T-cell (primary cell): ENCODE measurements around the gene PNPLA7. TPM values are rescaled to one million over a fixed set of nuclear protein-coding genes. Genes with fewer than 3 reads are reported as not detected.

Experiments used
- ATAC-seq, 4 experiments: fragments of 200-7000 bp in 3 of 4; fragments of 150-1000 bp in 1 of 4; cut with Tn5 transposase; replicated peaks in 1 of 4; 1 replicate in 3 of 4; 2 replicates in 1 of 4; pipeline ENCODE4 v1.10.0; 2021; ENCODE audit warnings: moderate library complexity in 3 of 4, mild to moderate bottlenecking in 2 of 4, moderate number of reproducible peaks in 1 of 4
- CTCF ChIA-PET, 2 donors: fragments of 300-600 bp; sonication (Branson Sonifier 250); formaldehyde crosslinking; loops; one replicate each; lab custom pipeline; 2022; ENCODE audit warnings: antibody characterized with exemption in 2 of 2; lab: Charles Lee
- POLR2A ChIA-PET, 2 donors: fragments of 300-600 bp; sonication (Branson Sonifier 250); formaldehyde crosslinking; loops; one replicate each; lab custom pipeline; 2022; ENCODE audit warnings: antibody characterized with exemption in 2 of 2; lab: Charles Lee
- DNase-seq, 35 experiments: peaks; one replicate each; pipeline versions ENCODE4 v3.0.0 to v3.0.0-alpha.2; 2013 to 2023
- H3K27ac ChIP-seq: one replicate; pipeline ENCODE4 v1.5.1; 2013; ENCODE audit warnings: low read length
- H3K27me3 ChIP-seq, 2 experiments: replicated peaks in 1 of 2; 1 replicate in 1 of 2; 2 replicates in 1 of 2; pipeline versions ENCODE4 v1.6.1 to v1.7.0; 2013; ENCODE audit warnings: low read length in 1 of 2, mixed read lengths in 1 of 2; ENCODE audit not compliant: control insufficient read depth in 2 of 2, insufficient read depth in 2 of 2; ENCODE audit errors: extremely low read depth in 1 of 2
- H3K36me3 ChIP-seq, 2 donors: 1 replicate in 1 of 2; 2 replicates in 1 of 2; pipeline versions ENCODE4 v1.6.1 to v1.7.0; 2013; ENCODE audit warnings: low read length in 1 of 2; ENCODE audit not compliant: control insufficient read depth in 2 of 2, insufficient read depth in 1 of 2; ENCODE audit errors: extremely low read depth in 1 of 2
- H3K4me1 ChIP-seq, 2 experiments: 1 replicate in 1 of 2; 2 replicates in 1 of 2; pipeline versions ENCODE4 v1.6.1 to v1.7.0; 2013; ENCODE audit warnings: low read length in 2 of 2, mixed read lengths in 1 of 2; ENCODE audit not compliant: insufficient read depth in 2 of 2, control insufficient read depth in 1 of 2; ENCODE audit errors: extremely low read depth in 1 of 2
- H3K4me3 ChIP-seq, 2 donors: 1 replicate in 1 of 2; 2 replicates in 1 of 2; pipeline versions ENCODE4 v1.5.1 to v1.7.0; 2013; ENCODE audit warnings: mild to moderate bottlenecking in 2 of 2, low read length in 1 of 2, moderate library complexity in 1 of 2; ENCODE audit not compliant: control insufficient read depth in 1 of 2; ENCODE audit errors: extremely low read depth in 1 of 2
- H3K9me3 ChIP-seq: 2 replicates; pipeline ENCODE4 v1.7.0; 2013
- H3K27ac Mint-ChIP-seq, 2 donors: one replicate each; pipeline ENCODE4 v1.8.0; 2020 to 2021; ENCODE audit warnings: mild to moderate bottlenecking in 2 of 2, mixed read lengths in 2 of 2
- H3K27me3 Mint-ChIP-seq, 2 donors: one replicate each; pipeline ENCODE4 v1.8.0; 2021 to 2022; ENCODE audit warnings: mixed read lengths in 2 of 2
- H3K36me3 Mint-ChIP-seq: one replicate; pipeline ENCODE4 v1.8.0; 2021; ENCODE audit warnings: mixed read lengths
- H3K4me1 Mint-ChIP-seq, 3 donors: one replicate each; pipeline ENCODE4 v1.8.0; 2020 to 2022; ENCODE audit warnings: mixed read lengths in 3 of 3, mild to moderate bottlenecking in 1 of 3
- H3K4me3 Mint-ChIP-seq, 3 donors: one replicate each; pipeline ENCODE4 v1.8.0; 2020 to 2022; ENCODE audit warnings: mild to moderate bottlenecking in 3 of 3, mixed read lengths in 3 of 3, moderate library complexity in 3 of 3
- H3K9me3 Mint-ChIP-seq, 3 donors: one replicate each; pipeline ENCODE4 v1.8.0; 2020 to 2022; ENCODE audit warnings: mixed read lengths in 3 of 3
- WGBS: methylation state at CpG from one replicate; pipeline ENCODE4 v1.1.5; 2013; ENCODE audit warnings: missing lambda C conversion rate; ENCODE audit not compliant: insufficient coverage; 5-methylcytosine and 5-hydroxymethylcytosine counted together
- total RNA-seq, 35 experiments: library from RNA in 6 of 35; stranded (reverse) in 6 of 35; fragments of 120-200 nt in 1 of 35; gene quantifications; one replicate each; pipeline versions ENCODE4 v1.2.1 to v1.2.4 and lab custom pipeline; 2013 to 2026

PNPLA7 gene
- total RNA-seq, 5 donors from 2014 or later (not counting 1 experiment from before 2014, with no cell fraction given), result 11.7 to 20.0 (median 15.6) TPM

DNA sequence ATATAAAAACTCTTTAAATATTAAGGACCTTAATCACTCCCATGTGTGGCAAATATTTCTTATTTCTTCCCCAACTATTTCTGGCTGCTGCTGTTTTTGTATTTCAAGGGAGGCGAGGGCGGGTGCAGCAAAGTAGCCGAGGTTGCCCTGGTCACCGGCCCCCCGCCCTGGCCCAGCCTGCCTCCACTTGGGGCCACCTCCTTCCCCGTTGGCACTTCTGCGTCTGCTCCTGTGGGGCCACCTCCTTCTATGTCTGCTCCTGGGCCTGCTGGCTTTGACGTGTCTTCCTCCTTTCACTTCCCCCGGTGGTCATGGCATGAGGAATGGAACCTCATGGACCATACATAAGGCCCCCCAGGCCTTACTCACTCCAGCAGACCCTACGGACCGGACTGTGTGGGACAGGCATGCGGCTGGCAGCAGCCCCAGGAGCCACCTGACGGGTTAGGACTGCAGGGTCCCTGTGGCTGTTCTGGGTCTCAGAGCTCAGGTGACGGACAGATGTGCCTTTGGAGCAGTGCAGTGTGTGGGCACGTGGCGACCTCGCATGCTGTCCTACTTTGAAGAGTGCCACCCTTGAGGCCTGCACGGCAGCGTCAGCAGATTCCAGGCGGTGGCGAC is 103.2 kb downstream of the PNPLA7 start:
- Mint-ChIP-seq H3K27me3 (peaks cover 2 to 7% of the 10 kb centered on the region in 2 donors), H3K36me3 (no peaks in the 10 kb centered on the region), H3K4me1 (peaks cover 17 to 37% (median 36%) of the 10 kb centered on the region in 3 donors), H3K9me3 (no peaks in the 10 kb centered on the region), H3K27ac (peak overlapping the region; percentile 12 to 20), H3K4me3 (no peak overlapping the region)
- CTCF ChIA-PET, result interaction anchor here (0.5 to 0.6 kb wide), 2 partner anchors 9 to 130 kb away, joined by 3 to 4 read pairs; no protein-coding TSS in a partner anchor
- no peak for ATAC-seq
- no peak overlapping the region for H3K27ac ChIP-seq
- H3K4me3 ChIP-seq, result no peak overlapping the region
- WGBS, result 70% methylated on average over 21 of the region's 21 CpGs
- peaks cover 0 to 23% of the 10 kb centered on the region in 2 experiments for H3K27me3 ChIP-seq
- H3K9me3 ChIP-seq, result no peaks in the 10 kb centered on the region
- POLR2A ChIA-PET, result no interaction called here
- no peaks in the 10 kb centered on the region for H3K36me3 ChIP-seq
- no peak for DNase-seq
- peaks cover 5 to 51% of the 10 kb centered on the region in 2 experiments for H3K4me1 ChIP-seq

DNA sequence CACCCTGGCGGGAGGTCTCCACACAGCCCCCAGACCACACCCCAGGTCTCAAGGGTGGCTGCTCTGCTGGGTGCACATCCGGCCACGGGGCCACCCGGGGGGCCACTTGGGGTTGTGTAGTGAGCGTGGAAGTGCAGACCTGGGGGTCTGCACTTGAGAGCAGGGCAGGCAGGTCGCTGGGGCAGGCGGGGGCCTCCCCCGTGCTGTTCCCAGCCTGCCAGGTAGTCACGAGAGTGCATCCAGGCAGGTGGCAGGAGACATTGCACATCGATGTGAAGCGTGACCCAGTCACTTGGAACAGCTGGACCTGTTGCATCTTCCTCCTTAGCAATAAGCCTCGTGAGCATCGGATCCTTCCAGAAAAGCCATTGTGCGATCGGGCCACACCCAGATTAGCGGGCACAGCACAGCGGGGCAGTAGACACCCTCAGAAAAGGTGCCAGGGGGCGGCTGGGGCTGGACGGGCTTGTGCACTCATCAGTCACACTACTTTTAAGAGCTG is 104.2 kb downstream of the PNPLA7 start:
- DNase-seq (no peak), ATAC-seq (no peak)
- no peak overlapping the region for H3K27ac ChIP-seq
- no peaks in the 10 kb centered on the region for H3K9me3 ChIP-seq
- H3K4me1 Mint-ChIP-seq, result peaks cover 19 to 35% (median 33%) of the 10 kb centered on the region in 3 donors
- no peak overlapping the region for H3K27ac Mint-ChIP-seq
- POLR2A ChIA-PET, result no interaction called here
- peaks cover 5 to 9% of the 10 kb centered on the region in 2 donors for H3K27me3 Mint-ChIP-seq
- H3K36me3 Mint-ChIP-seq, result no peaks in the 10 kb centered on the region
- H3K36me3 ChIP-seq, result no peaks in the 10 kb centered on the region
- H3K27me3 ChIP-seq, result peaks cover 0 to 29% of the 10 kb centered on the region in 2 experiments
- no peaks in the 10 kb centered on the region for H3K9me3 Mint-ChIP-seq
- H3K4me1 ChIP-seq, result peaks cover 5 to 50% of the 10 kb centered on the region in 2 experiments
- H3K4me3 ChIP-seq, result no peak overlapping the region
- H3K4me3 Mint-ChIP-seq, result no peak overlapping the region
- WGBS, result 75% methylated on average over 10 of the region's 19 CpGs
- CTCF ChIA-PET, result interaction anchor here in 1 of 2 donors (0.6 kb wide), 1 partner anchor 131 kb away, joined by 3 read pairs; no protein-coding TSS in a partner anchor

- no peak overlapping the region for H3K27ac ChIP-seq
- CTCF ChIA-PET, result no interaction called here
- H3K27me3 ChIP-seq, result peaks cover 0 to 29% of the 10 kb centered on the region in 2 experiments
- peak; percentile 54 to 90 (median 76) for DNase-seq
- ATAC-seq, result peak; percentile 47 to 81 (median 75)
- H3K4me3 Mint-ChIP-seq, result no peak overlapping the region
- no peaks in the 10 kb centered on the region for H3K9me3 Mint-ChIP-seq
- WGBS, result 52% methylated on average over 7 of the region's 14 CpGs
- no peaks in the 10 kb centered on the region for H3K9me3 ChIP-seq
- H3K36me3 ChIP-seq, result no peaks in the 10 kb centered on the region
- H3K4me1 Mint-ChIP-seq, result peaks cover 19 to 31% (median 29%) of the 10 kb centered on the region in 3 donors
- POLR2A ChIA-PET, result no interaction called here
- peaks cover 5 to 9% of the 10 kb centered on the region in 2 donors for H3K27me3 Mint-ChIP-seq
- peaks cover 3 to 44% of the 10 kb centered on the region in 2 experiments for H3K4me1 ChIP-seq
- peak overlapping the region in 1 of 2 donors; percentile 79 for H3K27ac Mint-ChIP-seq
- no peaks in the 10 kb centered on the region for H3K36me3 Mint-ChIP-seq
- H3K4me3 ChIP-seq, result no peak overlapping the region
Observed at GRCh38 chr9:137445275-137445807, 104.9 kb downstream of the PNPLA7 start.

DNA sequence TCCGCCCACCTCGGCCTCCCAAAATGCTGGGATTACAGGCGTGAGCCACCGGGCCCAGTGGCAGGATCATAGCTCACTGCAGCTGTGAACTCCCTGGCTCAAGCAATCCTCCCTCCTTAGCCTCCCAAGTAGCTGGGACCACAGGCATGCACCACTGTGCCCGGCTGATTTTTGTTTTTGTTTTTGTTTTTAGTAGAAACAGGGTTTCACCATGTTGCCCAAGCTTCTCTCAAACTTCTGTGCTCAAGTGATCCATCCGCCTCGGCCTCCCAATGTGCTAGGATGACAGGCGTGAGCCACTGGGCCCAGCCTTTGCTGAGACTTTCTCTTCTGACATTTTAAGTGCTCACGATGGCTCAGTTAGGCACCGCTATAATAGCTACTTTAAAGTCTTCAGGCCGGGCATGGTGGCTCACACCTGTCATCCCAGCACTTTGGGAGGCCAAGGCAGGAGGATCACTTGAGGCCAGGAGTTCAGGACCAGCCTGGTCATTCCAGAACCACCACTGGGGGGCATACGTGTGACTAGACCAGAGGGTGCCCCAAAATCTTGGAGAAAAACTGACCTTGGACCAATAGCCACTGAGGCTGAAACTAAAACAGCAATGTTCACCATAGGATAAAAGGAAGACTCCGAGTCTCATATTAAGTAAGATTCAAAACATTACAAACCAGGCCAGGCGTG is 106.0 kb downstream of the PNPLA7 start:
- no peak for ATAC-seq
- Mint-ChIP-seq H3K36me3 (no peaks in the 10 kb centered on the region), H3K4me1 (peaks cover 17 to 25% (median 24%) of the 10 kb centered on the region in 3 donors), H3K4me3 (peak overlapping the region in 1 of 3 donors; percentile 13), H3K27me3 (peaks cover 5 to 13% of the 10 kb centered on the region in 2 donors), H3K9me3 (no peaks in the 10 kb centered on the region), H3K27ac (no peak overlapping the region)
- H3K4me1 ChIP-seq, result peaks cover 0 to 33% of the 10 kb centered on the region in 2 experiments
- no peak overlapping the region for H3K27ac ChIP-seq
- WGBS, result 88% methylated on average over 11 of the region's 14 CpGs
- DNase-seq, result no peak
- no peak overlapping the region for H3K4me3 ChIP-seq
- CTCF ChIA-PET, result interaction anchor here in 1 of 2 donors (0.9 kb wide), 1 partner anchor 21 kb away, joined by 3 read pairs; the partner anchor contains the start of genes EXD3 and NOXA1
- no peaks in the 10 kb centered on the region for H3K36me3 ChIP-seq
- no peaks in the 10 kb centered on the region for H3K9me3 ChIP-seq
- POLR2A ChIA-PET, result no interaction called here
- H3K27me3 ChIP-seq, result peaks cover 0 to 36% of the 10 kb centered on the region in 2 experiments

DNA sequence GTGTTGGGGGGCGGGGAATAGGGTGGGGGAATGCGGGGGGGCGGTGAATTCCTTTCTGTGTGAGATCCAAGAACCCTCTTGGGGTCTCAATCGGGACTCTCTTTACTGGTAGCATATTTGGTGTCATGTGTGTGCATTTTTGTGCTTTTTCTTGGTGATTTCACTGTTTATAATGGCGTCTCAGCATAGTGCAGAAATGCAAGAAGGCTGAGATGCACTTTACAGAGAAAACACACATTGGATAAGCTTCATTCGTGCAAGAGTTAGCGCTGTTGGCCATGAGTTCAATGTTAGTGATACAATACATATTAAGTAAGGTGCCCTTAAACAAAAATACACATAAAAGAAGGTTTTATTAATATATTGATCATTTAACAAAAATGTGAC is 108.3 kb downstream of the PNPLA7 start:
- WGBS, result no CpG with 5 or more reads among the region's 7 CpGs

More for the DNA sequence above, 108.3 kb downstream of the PNPLA7 start:
- Mint-ChIP-seq H3K27ac (no peak overlapping the region), H3K9me3 (no peaks in the 10 kb centered on the region), H3K36me3 (no peaks in the 10 kb centered on the region), H3K4me1 (peaks cover 15 to 21% (median 19%) of the 10 kb centered on the region in 3 donors), H3K4me3 (peak overlapping the region; percentile 39 to 82 (median 57)), H3K27me3 (peaks cover 5 to 16% of the 10 kb centered on the region in 2 donors)
- POLR2A ChIA-PET, result no interaction called here
- H3K4me1 ChIP-seq, result peaks cover 0 to 23% of the 10 kb centered on the region in 2 experiments
- H3K9me3 ChIP-seq, result no peaks in the 10 kb centered on the region
- ATAC-seq, result no peak
- DNase-seq, result no peak
- H3K4me3 ChIP-seq, result no peak overlapping the region
- H3K36me3 ChIP-seq, result no peaks in the 10 kb centered on the region
- CTCF ChIA-PET, result interaction anchor here in 1 of 2 donors (0.6 to 0.7 kb wide), 2 partner anchors 104 to 488 kb away, joined by 5 to 8 read pairs; no protein-coding TSS in a partner anchor
- H3K27me3 ChIP-seq, result peaks cover 0 to 51% of the 10 kb centered on the region in 2 experiments
- H3K27ac ChIP-seq, result no peak overlapping the region
